ENCODE data around the gene PCDHA11. TPM values are rescaled to one million over a fixed set of nuclear protein-coding genes. Genes with fewer than 3 reads are reported as not detected.
"Not testable (repeated sequence)": the region's sequence is repeated elsewhere in the genome, so short reads cannot be mapped to it uniquely, and the experiment has no call there.

PCDHA11 gene
- polyA plus RNA-seq, 2 donors: under 0.01 TPM; not detected in 1

DNA sequence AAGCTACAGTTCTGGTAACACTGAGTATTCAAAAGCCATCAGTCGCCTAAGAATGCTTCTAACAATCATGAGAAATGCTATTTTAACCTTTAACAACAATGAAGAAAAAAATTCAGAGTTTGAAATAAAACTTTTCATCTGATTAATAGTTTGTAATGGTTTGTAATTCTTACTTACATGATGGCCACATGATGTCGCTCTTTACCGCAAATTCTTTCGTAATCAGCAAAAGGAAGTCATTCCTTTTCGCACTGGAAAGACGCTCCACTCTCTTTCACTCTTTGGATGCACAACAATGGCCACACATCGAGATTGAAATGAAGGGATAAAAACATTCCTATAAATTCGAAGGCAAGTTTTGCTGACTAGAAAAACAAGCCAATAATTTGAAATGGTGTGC, 34.8 kb upstream of the PCDHA11 start, which contains the start of gene PCDHA7:
Gene PCDHA7 (plus strand): TSS at position 277 of the 400 bp plus-strand sequence. CDS start 115 bp downstream, at position 392.
- Histone ChIP-seq H3K27me3 (ENCODE audit: control insufficient read depth in 1 of 2, insufficient read depth in 2 of 2, low read length in 2 of 2) (no peaks in the 10 kb centered on the region), H3K9me3 (ENCODE audit: control insufficient read depth in 2 of 2, insufficient read depth in 1 of 2, low read depth in 1 of 2, low read length in 1 of 2) (peaks cover 21 to 27% of the 10 kb centered on the region in 2 donors), H3K4me3 (ENCODE audit: low read depth in 1 of 2, low read length in 2 of 2) (no peak within 1 kb of the TSS)

DNA sequence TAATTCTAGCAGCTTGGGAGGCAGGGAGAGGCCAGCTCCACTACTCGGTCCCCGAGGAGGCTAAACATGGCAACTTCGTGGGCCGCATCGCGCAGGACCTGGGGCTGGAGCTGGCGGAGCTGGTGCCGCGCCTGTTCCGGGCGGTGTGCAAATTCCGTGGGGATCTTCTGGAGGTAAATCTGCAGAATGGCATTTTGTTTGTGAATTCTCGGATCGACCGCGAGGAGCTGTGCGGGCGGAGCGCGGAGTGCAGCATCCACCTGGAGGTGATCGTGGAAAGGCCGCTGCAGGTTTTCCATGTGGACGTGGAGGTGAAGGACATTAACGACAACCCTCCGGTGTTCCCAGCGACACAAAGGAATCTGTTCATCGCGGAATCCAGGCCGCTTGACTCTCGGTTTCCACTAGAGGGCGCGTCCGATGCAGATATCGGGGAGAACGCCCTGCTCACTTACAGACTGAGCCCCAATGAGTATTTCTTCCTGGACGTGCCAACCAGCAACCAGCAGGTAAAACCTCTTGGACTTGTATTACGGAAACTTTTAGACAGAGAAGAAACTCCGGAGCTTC, 34.2 kb upstream of the PCDHA11 start:
- H3K4me1 ChIP-seq (ENCODE audit: control insufficient read depth in 2 of 2, insufficient read depth in 2 of 2, low read length in 1 of 2); H3K27ac ChIP-seq (ENCODE audit: low read depth in 2 of 2, low read length in 1 of 2); H3K4me3 ChIP-seq (ENCODE audit: low read depth in 1 of 2, low read length in 2 of 2); H3K36me3 ChIP-seq (ENCODE audit: control insufficient read depth in 2 of 2, insufficient read depth in 2 of 2, low read length in 1 of 2); H3K27me3 ChIP-seq (ENCODE audit: control insufficient read depth in 1 of 2, insufficient read depth in 2 of 2, low read length in 2 of 2): not testable (repeated sequence)
- WGBS, 2 donors: 25 to 29% methylated on average over 23 to 28 of the region's 38 CpGs
- H3K9me3 ChIP-seq (ENCODE audit: control insufficient read depth in 2 of 2, insufficient read depth in 1 of 2, low read depth in 1 of 2, low read length in 1 of 2): peaks cover 21 to 25% of the 10 kb centered on the region in 2 donors

More for the DNA sequence above, 34.8 kb upstream of the PCDHA11 start, which contains the start of gene PCDHA7:
- WGBS, 2 donors: 11 to 13% methylated on average over 8 of the region's 8 CpGs
- no peaks in the 10 kb centered on the region for H3K4me1 ChIP-seq (ENCODE audit: control insufficient read depth in 2 of 2, insufficient read depth in 2 of 2, low read length in 1 of 2)
- no peaks in the 10 kb centered on the region for H3K36me3 ChIP-seq (ENCODE audit: control insufficient read depth in 2 of 2, insufficient read depth in 2 of 2, low read length in 1 of 2)
- no peak within 1 kb of the TSS for H3K27ac ChIP-seq (ENCODE audit: low read depth in 2 of 2, low read length in 1 of 2)

DNA sequence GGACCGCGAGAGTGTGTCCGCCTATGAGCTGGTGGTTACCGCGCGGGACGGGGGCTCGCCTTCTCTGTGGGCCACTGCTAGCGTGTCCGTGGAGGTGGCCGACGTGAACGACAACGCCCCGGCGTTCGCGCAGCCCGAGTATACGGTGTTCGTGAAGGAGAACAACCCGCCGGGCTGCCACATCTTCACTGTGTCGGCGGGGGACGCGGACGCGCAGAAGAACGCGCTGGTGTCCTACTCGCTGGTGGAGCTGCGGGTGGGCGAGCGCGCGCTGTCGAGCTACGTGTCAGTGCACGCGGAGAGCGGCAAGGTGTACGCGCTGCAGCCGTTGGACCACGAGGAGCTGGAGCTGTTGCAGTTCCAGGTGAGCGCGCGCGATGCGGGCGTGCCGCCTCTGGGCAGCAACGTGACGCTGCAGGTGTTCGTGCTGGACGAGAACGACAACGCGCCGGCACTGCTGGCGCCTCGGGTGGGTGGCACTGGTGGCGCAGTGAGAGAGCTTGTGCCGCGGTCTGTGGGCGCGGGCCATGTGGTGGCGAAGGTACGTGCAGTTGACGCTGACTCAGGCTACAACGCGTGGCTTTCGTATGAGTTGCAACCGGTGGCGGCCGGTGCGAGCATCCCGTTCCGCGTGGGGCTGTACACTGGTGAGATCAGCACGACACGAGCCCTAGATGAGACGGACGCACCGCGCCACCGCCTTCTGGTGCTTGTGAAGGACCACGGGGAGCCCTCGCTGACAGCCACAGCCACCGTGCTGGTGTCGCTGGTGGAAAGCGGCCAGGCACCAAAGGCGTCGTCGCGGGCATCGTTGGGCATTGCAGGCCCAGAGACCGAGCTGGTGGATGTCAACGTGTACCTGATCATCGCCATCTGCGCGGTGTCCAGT, 32.9 kb upstream of the PCDHA11 start:
- H3K4me3 ChIP-seq (ENCODE audit: low read depth in 1 of 2, low read length in 2 of 2): no peak overlapping the region
- H3K27me3 ChIP-seq (ENCODE audit: control insufficient read depth in 1 of 2, insufficient read depth in 2 of 2, low read length in 2 of 2): no peaks in the 10 kb centered on the region
- no peaks in the 10 kb centered on the region for H3K4me1 ChIP-seq (ENCODE audit: control insufficient read depth in 2 of 2, insufficient read depth in 2 of 2, low read length in 1 of 2)
- peaks cover 15 to 18% of the 10 kb centered on the region in 2 donors for H3K9me3 ChIP-seq (ENCODE audit: control insufficient read depth in 2 of 2, insufficient read depth in 1 of 2, low read depth in 1 of 2, low read length in 1 of 2)
- no peaks in the 10 kb centered on the region for H3K36me3 ChIP-seq (ENCODE audit: control insufficient read depth in 2 of 2, insufficient read depth in 2 of 2, low read length in 1 of 2)
- 48 to 51% methylated on average over 97 to 103 of the region's 103 CpGs for WGBS, 2 donors
- H3K27ac ChIP-seq (ENCODE audit: low read depth in 2 of 2, low read length in 1 of 2): no peak overlapping the region

- 25 to 32% methylated on average over 41 to 47 of the region's 47 CpGs for WGBS, 2 donors
- H3K27me3 ChIP-seq (ENCODE audit: control insufficient read depth in 1 of 2, insufficient read depth in 2 of 2, low read length in 2 of 2): no peaks in the 10 kb centered on the region
Measured at GRCh38 chr5:140840978-140841962, 27.5 kb upstream of the PCDHA11 start, which contains the start of gene PCDHA8. Gene PCDHA8, plus strand, starts transcription at chr5:140841187. Its CDS starts 135 bp downstream, at chr5:140841322.

DNA sequence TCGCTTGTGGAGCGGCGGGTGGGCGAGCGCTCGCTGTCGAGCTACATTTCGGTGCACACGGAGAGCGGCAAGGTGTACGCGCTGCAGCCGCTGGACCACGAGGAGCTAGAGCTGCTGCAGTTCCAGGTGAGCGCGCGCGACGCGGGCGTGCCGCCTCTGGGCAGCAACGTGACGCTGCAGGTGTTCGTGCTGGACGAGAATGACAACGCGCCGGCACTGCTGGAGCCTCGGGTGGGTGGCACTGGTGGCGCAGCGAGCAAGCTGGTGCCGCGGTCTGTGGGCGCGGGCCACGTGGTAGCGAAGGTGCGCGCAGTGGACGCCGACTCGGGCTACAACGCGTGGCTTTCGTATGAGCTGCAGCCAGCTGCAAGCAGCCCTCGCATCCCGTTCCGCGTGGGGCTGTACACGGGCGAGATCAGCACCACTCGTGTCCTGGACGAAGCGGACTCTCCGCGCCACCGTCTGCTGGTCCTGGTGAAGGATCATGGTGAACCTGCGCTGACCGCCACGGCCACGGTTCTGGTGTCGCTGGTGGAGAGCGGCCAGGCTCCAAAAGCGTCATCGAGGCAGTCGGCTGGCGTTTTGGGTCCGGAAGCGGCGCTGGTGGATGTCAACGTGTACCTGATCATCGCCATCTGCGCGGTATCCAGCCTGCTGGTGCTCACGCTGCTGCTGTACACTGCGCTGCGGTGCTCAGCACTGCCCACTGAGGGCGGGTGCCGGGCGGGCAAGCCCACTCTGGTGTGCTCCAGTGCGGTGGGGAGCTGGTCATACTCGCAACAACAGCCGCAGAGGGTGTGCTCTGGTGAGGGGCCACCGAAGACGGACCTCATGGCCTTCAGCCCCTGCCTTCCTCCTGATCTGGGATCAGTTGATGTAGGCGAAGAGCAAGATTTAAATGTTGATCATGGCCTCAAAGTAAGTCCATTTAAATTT, 25.7 kb upstream of the PCDHA11 start:
- WGBS, 2 donors: 55 to 67% methylated on average over 1 to 87 of the region's 87 CpGs
- Histone ChIP-seq H3K4me3 (ENCODE audit: low read depth in 1 of 2, low read length in 2 of 2) (no peak overlapping the region), H3K36me3 (ENCODE audit: control insufficient read depth in 2 of 2, insufficient read depth in 2 of 2, low read length in 1 of 2) (no peaks in the 10 kb centered on the region), H3K4me1 (ENCODE audit: control insufficient read depth in 2 of 2, insufficient read depth in 2 of 2, low read length in 1 of 2) (no peaks in the 10 kb centered on the region), H3K27ac (ENCODE audit: low read depth in 2 of 2, low read length in 1 of 2) (no peak overlapping the region), H3K27me3 (ENCODE audit: control insufficient read depth in 1 of 2, insufficient read depth in 2 of 2, low read length in 2 of 2) (no peaks in the 10 kb centered on the region), H3K9me3 (ENCODE audit: control insufficient read depth in 2 of 2, insufficient read depth in 1 of 2, low read depth in 1 of 2, low read length in 1 of 2) (peaks cover 0 to 21% of the 10 kb centered on the region in 2 donors)

More at GRCh38 chr5:140840978-140841962, 27.5 kb upstream of the PCDHA11 start, which contains the start of gene PCDHA8:
- no peak within 1 kb of the TSS for H3K27ac ChIP-seq (ENCODE audit: low read depth in 2 of 2, low read length in 1 of 2)
- no peak within 1 kb of the TSS for H3K4me3 ChIP-seq (ENCODE audit: low read depth in 1 of 2, low read length in 2 of 2)
- peaks cover 2 to 24% of the 10 kb centered on the region in 2 donors for H3K9me3 ChIP-seq (ENCODE audit: control insufficient read depth in 2 of 2, insufficient read depth in 1 of 2, low read depth in 1 of 2, low read length in 1 of 2)
- H3K36me3 ChIP-seq (ENCODE audit: control insufficient read depth in 2 of 2, insufficient read depth in 2 of 2, low read length in 1 of 2): no peaks in the 10 kb centered on the region
- H3K4me1 ChIP-seq (ENCODE audit: control insufficient read depth in 2 of 2, insufficient read depth in 2 of 2, low read length in 1 of 2): no peaks in the 10 kb centered on the region

DNA sequence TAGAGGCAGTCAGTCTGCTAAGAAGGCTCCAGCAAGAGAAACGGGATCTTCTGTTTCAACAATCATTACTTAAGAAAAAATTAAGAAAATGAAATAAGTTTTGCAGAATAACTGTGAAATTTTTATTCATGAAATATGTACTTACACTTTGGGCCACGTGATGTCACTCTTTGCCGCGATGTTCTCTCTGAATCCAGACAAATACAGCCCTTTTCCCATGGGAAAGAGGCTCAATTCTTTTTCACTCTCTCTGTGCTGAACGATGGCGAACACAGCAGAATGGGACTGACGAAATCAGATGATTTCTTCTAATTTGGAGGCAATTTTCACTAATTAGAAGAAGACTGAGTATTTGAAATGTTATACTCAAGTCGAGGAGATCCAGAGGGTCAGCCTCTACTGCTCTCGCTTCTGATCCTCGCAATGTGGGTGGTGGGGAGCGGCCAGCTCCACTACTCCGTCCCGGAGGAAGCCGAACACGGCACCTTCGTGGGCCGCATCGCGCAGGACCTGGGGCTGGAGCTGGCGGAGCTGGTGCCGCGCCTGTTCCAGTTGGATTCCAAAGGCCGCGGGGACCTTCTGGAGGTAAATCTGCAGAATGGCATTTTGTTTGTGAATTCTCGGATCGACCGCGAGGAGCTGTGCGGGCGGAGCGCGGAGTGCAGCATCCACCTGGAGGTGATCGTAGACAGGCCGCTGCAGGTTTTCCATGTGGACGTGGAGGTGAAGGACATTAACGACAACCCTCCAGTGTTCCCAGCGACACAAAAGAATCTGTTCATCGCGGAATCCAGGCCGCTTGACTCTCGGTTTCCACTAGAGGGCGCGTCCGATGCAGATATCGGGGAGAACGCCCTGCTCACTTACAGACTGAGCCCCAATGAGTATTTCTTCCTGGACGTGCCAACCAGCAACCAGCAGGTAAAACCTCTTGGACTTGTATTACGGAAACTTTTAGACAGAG, 20.3 kb upstream of the PCDHA11 start, which contains the start of gene PCDHA9:
Gene PCDHA9 (plus strand): TSS at position 244 of the 964 bp plus-strand sequence. CDS start 114 bp downstream, at position 358.
- 18 to 24% methylated on average over 10 to 46 of the region's 48 CpGs for WGBS, 2 donors
- not testable (repeated sequence) for H3K27ac ChIP-seq (ENCODE audit: low read depth in 2 of 2, low read length in 1 of 2); H3K36me3 ChIP-seq (ENCODE audit: control insufficient read depth in 2 of 2, insufficient read depth in 2 of 2, low read length in 1 of 2); H3K27me3 ChIP-seq (ENCODE audit: control insufficient read depth in 1 of 2, insufficient read depth in 2 of 2, low read length in 2 of 2); H3K4me1 ChIP-seq (ENCODE audit: control insufficient read depth in 2 of 2, insufficient read depth in 2 of 2, low read length in 1 of 2); H3K4me3 ChIP-seq (ENCODE audit: low read depth in 1 of 2, low read length in 2 of 2)
- peaks cover 0 to 20% of the 10 kb centered on the region in 2 donors for H3K9me3 ChIP-seq (ENCODE audit: control insufficient read depth in 2 of 2, insufficient read depth in 1 of 2, low read depth in 1 of 2, low read length in 1 of 2)

- WGBS, 2 donors: 50 to 57% methylated on average over 8 to 101 of the region's 101 CpGs
- not testable (repeated sequence) for H3K4me1 ChIP-seq (ENCODE audit: control insufficient read depth in 2 of 2, insufficient read depth in 2 of 2, low read length in 1 of 2); H3K36me3 ChIP-seq (ENCODE audit: control insufficient read depth in 2 of 2, insufficient read depth in 2 of 2, low read length in 1 of 2); H3K4me3 ChIP-seq (ENCODE audit: low read depth in 1 of 2, low read length in 2 of 2); H3K27ac ChIP-seq (ENCODE audit: low read depth in 2 of 2, low read length in 1 of 2); H3K27me3 ChIP-seq (ENCODE audit: control insufficient read depth in 1 of 2, insufficient read depth in 2 of 2, low read length in 2 of 2)
- H3K9me3 ChIP-seq (ENCODE audit: control insufficient read depth in 2 of 2, insufficient read depth in 1 of 2, low read depth in 1 of 2, low read length in 1 of 2): peaks cover 0 to 19% of the 10 kb centered on the region in 2 donors
Measured at GRCh38 chr5:140849831-140850634, 18.7 kb upstream of the PCDHA11 start.

Data from esophagus (tissue), 2 donors.